A549 (cell line): Measurements from ENCODE around the gene KRT6C. TPM values are rescaled to one million over a fixed set of nuclear protein-coding genes. Genes with fewer than 3 reads are reported as not detected.

ENCODE experiments used
- ATAC-seq, 2 experiments: fragments of 200-7000 bp in 1 of 2; fragments of >200 bp in 1 of 2; cut with Nextera tagmentation in 1 of 2; cut with Tn5 transposase in 1 of 2; 3 replicates each; pipeline versions ENCODE4 v1.8.0 to v1.9.1; 2018 to 2020; ENCODE audit warnings: mild to moderate bottlenecking in 1 of 2, moderate library complexity in 1 of 2
- CTCF ChIA-PET: fragments of 300-600 bp; sonication (Branson Sonifier 250); formaldehyde crosslinking; extraction: SDS; loops from one replicate; lab custom pipeline; 2021; ENCODE audit warnings: antibody characterized with exemption, inconsistent platforms; lab: Yijun Ruan, JAX
- POLR2A ChIA-PET: fragments of 350-600 bp; formaldehyde crosslinking; extraction: SDS; loops from one replicate; lab custom pipeline; 2021; ENCODE audit warnings: antibody characterized with exemption, inconsistent platforms; lab: Yijun Ruan, JAX
- DNase-seq, 2 experiments: peaks; one replicate each; pipeline versions ENCODE4 v3.0.0 to v3.0.0-alpha.2; 2011 to 2016; ENCODE audit warnings: low read depth in 1 of 2, low spot score in 1 of 2
- FAIRE-seq: peaks from 2 replicates; lab custom pipeline; 2011; peaks lifted over from hg19 to GRCh38; lab: Jason Lieb, UNC
- H3K27ac ChIP-seq, 2 experiments: fragments of >200 bp; sonication (Bioruptor Twin); formaldehyde crosslinking; 3 replicates each; pipeline ENCODE4 v1.5.1; 2016 to 2017
- H3K4me1 ChIP-seq: fragments of >200 bp; sonication (Bioruptor Twin); formaldehyde crosslinking; 3 replicates; pipeline ENCODE4 v1.6.1; 2016
- H3K4me2 ChIP-seq: fragments of >200 bp; sonication (Bioruptor Twin); formaldehyde crosslinking; 3 replicates; pipeline ENCODE4 v1.6.1; 2016
- H3K4me3 ChIP-seq: fragments of >200 bp; sonication (Bioruptor Twin); formaldehyde crosslinking; 3 replicates; pipeline ENCODE4 v1.5.1; 2016
- H3K9me3 ChIP-seq: fragments of >200 bp; sonication (Bioruptor Twin); formaldehyde crosslinking; 3 replicates; pipeline ENCODE4 v1.6.1; 2016
- BCL3 ChIP-seq: fragments of >200 bp; sonication (Bioruptor Twin); formaldehyde crosslinking; IDR thresholded peaks from 3 replicates; pipeline ENCODE4 v1.6.1; 2016
- CHD4 ChIP-seq: fragments of 200-600 bp; sonication (generic); IDR thresholded peaks from 2 replicates; pipeline ENCODE4 v1.6.1; 2016; ENCODE audit warnings: antibody characterized with exemption, mild to moderate bottlenecking, borderline replicate concordance
- CTCF ChIP-seq: fragments of >200 bp; sonication (Bioruptor Twin); formaldehyde crosslinking; IDR thresholded peaks from 3 replicates; pipeline ENCODE4 v1.5.1; 2016
- EHF ChIP-seq: fragments of 250-450 bp; sonication (Bioruptor Pico); IDR thresholded peaks from 2 replicates; pipeline ENCODE4 v1.5.0; 2020; ENCODE audit warnings: mild to moderate bottlenecking
- EHMT2 ChIP-seq: fragments of 200-600 bp; sonication (generic); IDR thresholded peaks from 2 replicates; pipeline ENCODE4 v1.6.1; 2016; ENCODE audit warnings: antibody characterized with exemption, low read depth, mild to moderate bottlenecking, moderate library complexity
- FOXS1 ChIP-seq: fragments of 250-450 bp; sonication (Bioruptor Pico); IDR thresholded peaks from 2 replicates; pipeline ENCODE4 v1.5.0; 2020; ENCODE audit warnings: mild to moderate bottlenecking, moderate library complexity
- HDAC2 ChIP-seq: fragments of 200-600 bp; sonication (generic); IDR thresholded peaks from 2 replicates; pipeline ENCODE4 v1.6.1; 2016
- HOXA7 ChIP-seq: fragments of 250-450 bp; sonication (Bioruptor Pico); IDR thresholded peaks from 2 replicates; pipeline ENCODE4 v1.5.0; 2020; ENCODE audit warnings: mild to moderate bottlenecking, moderate library complexity
- JUN ChIP-seq, 2 experiments: fragments of >200 bp; sonication (Bioruptor Twin); formaldehyde crosslinking; IDR thresholded peaks; 2 replicates in 1 of 2; 3 replicates in 1 of 2; pipeline ENCODE4 v1.6.1; 2016 to 2017
- JUNB ChIP-seq: fragments of >200 bp; sonication (Bioruptor Twin); formaldehyde crosslinking; IDR thresholded peaks from 2 replicates; pipeline ENCODE4 v1.6.1; 2016
- KDM5A ChIP-seq: fragments of 200-600 bp; sonication (generic); IDR thresholded peaks from 2 replicates; pipeline ENCODE4 v1.6.1; 2016; ENCODE audit warnings: antibody characterized with exemption, mild to moderate bottlenecking
- MAFK ChIP-seq: fragments of 450-650 bp; IDR thresholded peaks from 2 replicates; pipeline ENCODE4 v1.6.1; 2014; ENCODE audit not compliant: partially characterized antibody
- MAZ ChIP-seq: fragments of 150-350 bp; IDR thresholded peaks from 2 replicates; pipeline ENCODE4 v1.6.1; 2014; ENCODE audit warnings: antibody characterized with exemption, low read depth, low read length, borderline replicate concordance
- MYC ChIP-seq: IDR thresholded peaks from 2 replicates; pipeline ENCODE4 v1.6.1; 2012; ENCODE audit warnings: mild to moderate bottlenecking, inconsistent platforms, low read length, improper control_type of control experiment, borderline replicate concordance
- NFE2L2 ChIP-seq: fragments of 150-350 bp; conservative IDR thresholded peaks from 2 replicates; pipeline ENCODE4 v1.6.1; 2014; ENCODE audit warnings: low read length
- NR3C1 ChIP-seq: fragments of >200 bp; sonication (Bioruptor Twin); formaldehyde crosslinking; IDR thresholded peaks from 3 replicates; pipeline ENCODE4 v1.6.1; 2017
- RAD21 ChIP-seq, 2 experiments: fragments of >200 bp in 1 of 2; sonication (Bioruptor Twin) in 1 of 2; formaldehyde crosslinking in 1 of 2; IDR thresholded peaks in 1 of 2; conservative IDR thresholded peaks in 1 of 2; 2 replicates in 1 of 2; 3 replicates in 1 of 2; pipeline ENCODE4 v1.6.1; 2012 to 2018; ENCODE audit warnings: inconsistent platforms in 1 of 2
- RCOR1 ChIP-seq: fragments of 150-350 bp; IDR thresholded peaks from 2 replicates; pipeline ENCODE4 v1.6.1; 2014; ENCODE audit warnings: antibody characterized with exemption, low read length, low read depth
- ZFP36 ChIP-seq: fragments of 450-650 bp; IDR thresholded peaks from 2 replicates; pipeline ENCODE4 v1.6.1; 2014; ENCODE audit warnings: borderline replicate concordance; ENCODE audit not compliant: partially characterized antibody
- ZNF302 ChIP-seq: fragments of 250-450 bp; sonication (Bioruptor Pico); IDR thresholded peaks from 2 replicates; pipeline ENCODE4 v1.9.0; 2021; ENCODE audit warnings: inconsistent platforms, mild to moderate bottlenecking, moderate library complexity
- ZSCAN20 ChIP-seq: fragments of 250-450 bp; sonication (Bioruptor Pico); IDR thresholded peaks from 2 replicates; pipeline ENCODE4 v1.8.0; 2022; ENCODE audit warnings: mild to moderate bottlenecking, moderate library complexity
- WGBS: methylation state at CpG from one replicate; pipeline ENCODE4 v1.1.6; 2017; ENCODE audit errors: missing lambda C conversion rate; 5-methylcytosine and 5-hydroxymethylcytosine counted together
- polyA plus RNA-seq, 4 experiments: library from polyadenylated mRNA; depleted of rRNA in 3 of 4; stranded (reverse); fragments of >200 nt; fragmentation: RNase III in 1 of 4; extraction: RNeasy Plus Mini Kit Qiagen cat#74134 plus additional on column Dnase treatment in 1 of 4; gene quantifications; 2 replicates in 3 of 4; 3 replicates in 1 of 4; pipeline ENCODE4 v1.2.3, GENCODE V29; 2011 to 2017
- TF ChIP-seq, protein P1 (sequence below): fragments of >200 bp; sonication (Bioruptor Twin); formaldehyde crosslinking; IDR thresholded peaks from 2 replicates; pipeline ENCODE4 v1.6.1; 2016
- TF ChIP-seq, protein P2 (sequence below): IDR thresholded peaks from 2 replicates; pipeline ENCODE4 v1.6.1; 2012

KRT6C gene
- polyA plus RNA-seq, 2 of the 4 experiments (the other 2 are of a cell fraction): not detected

DNA sequence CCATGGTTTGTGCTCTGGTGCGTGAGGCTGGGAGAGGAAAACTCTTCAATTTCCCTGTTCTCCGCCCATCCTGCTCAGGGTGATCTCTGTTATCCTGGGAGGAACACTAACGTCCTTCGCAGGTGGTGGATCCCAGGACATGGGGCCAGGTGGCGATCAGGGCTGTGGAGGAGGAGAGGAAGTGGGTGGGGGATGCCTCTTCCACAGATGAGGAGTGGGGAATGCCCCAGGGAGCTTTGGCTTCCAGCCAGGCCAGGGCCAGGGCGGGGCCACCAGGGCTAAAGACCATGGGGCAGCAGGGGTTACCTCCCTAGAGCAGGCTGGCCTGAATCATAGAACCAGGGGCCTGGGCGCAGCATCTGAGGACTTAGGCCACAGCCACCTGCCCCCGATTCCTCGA is 36.1 kb downstream of the KRT6C start:
- POLR2A ChIA-PET: no interaction called here
- CTCF ChIA-PET: interaction anchor here (0.5 to 1.4 kb wide), 3 partner anchors 28 to 379 kb away, joined by 3 to 4 read pairs (median 3); no protein-coding TSS in a partner anchor
- Histone ChIP-seq H3K9me3 (no peaks in the 10 kb centered on the region), H3K27ac (0 out of 6 replicates have a peak overlapping the region, but pooled peaks of 1 of the 2 experiments have one; percentile 24), H3K4me2 (no peak overlapping the region), H3K4me3 (no peak overlapping the region), H3K4me1 (peaks cover 18% of the 10 kb centered on the region)
- ATAC-seq (no peak), DNase-seq (no peak), FAIRE-seq (no peak)
- 71% methylated on average over 9 of the region's 9 CpGs for WGBS
- TF ChIP-seq MYC: no peak

- Histone ChIP-seq H3K27ac (no peak overlapping the region), H3K9me3 (no peaks in the 10 kb centered on the region), H3K4me1 (peaks cover 12% of the 10 kb centered on the region), H3K4me2 (no peak overlapping the region), H3K4me3 (no peak overlapping the region)
- TF ChIP-seq RAD21 (conservative IDR thresholded peaks at IDR 0.05 in 1 of 2, IDR thresholded peaks at IDR 0.05 in 1 of 2) (no peak), CTCF (no peak), HOXA7 (CRISPR knock-in tag) (no peak), MAZ (no peak), ZNF302 (CRISPR knock-in tag) (no peak), HDAC2 (no peak), RCOR1 (no peak), MYC (no peak), JUNB (no peak), ZSCAN20 (no peak), EHMT2 (no peak), BCL3 (no peak)
- TF ChIP-seq, protein P1, sequence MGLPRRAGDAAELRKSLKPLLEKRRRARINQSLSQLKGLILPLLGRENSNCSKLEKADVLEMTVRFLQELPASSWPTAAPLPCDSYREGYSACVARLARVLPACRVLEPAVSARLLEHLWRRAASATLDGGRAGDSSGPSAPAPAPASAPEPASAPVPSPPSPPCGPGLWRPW: no peak
- TF ChIP-seq, protein P2, sequence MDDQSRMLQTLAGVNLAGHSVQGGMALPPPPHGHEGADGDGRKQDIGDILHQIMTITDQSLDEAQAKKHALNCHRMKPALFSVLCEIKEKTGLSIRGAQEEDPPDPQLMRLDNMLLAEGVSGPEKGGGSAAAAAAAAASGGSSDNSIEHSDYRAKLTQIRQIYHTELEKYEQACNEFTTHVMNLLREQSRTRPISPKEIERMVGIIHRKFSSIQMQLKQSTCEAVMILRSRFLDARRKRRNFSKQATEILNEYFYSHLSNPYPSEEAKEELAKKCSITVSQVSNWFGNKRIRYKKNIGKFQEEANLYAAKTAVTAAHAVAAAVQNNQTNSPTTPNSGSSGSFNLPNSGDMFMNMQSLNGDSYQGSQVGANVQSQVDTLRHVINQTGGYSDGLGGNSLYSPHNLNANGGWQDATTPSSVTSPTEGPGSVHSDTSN: no peak
- ATAC-seq (no peak), DNase-seq (no peak), FAIRE-seq (no peak)
- CTCF ChIA-PET: interaction anchor here (1.0 to 1.4 kb wide), 3 partner anchors 28 to 65 kb away, joined by 3 to 4 read pairs (median 3); no protein-coding TSS in a partner anchor
- POLR2A ChIA-PET: no interaction called here
- WGBS: 83% methylated on average over 9 of the region's 9 CpGs
Measured at GRCh38 chr12:52436828-52437474, 36.7 kb downstream of the KRT6C start.

- ChIA-PET POLR2A (no interaction called here), CTCF (interaction anchor here (0.6 to 1.4 kb wide), 5 partner anchors 29 to 574 kb away, joined by 3 to 4 read pairs (median 3); no protein-coding TSS in a partner anchor)
- no peak for DNase-seq
- no peak for ATAC-seq
- no peak for FAIRE-seq
- TF ChIP-seq NFE2L2: no peak
- no peak for TF ChIP-seq ZFP36
- no peak for TF ChIP-seq MAFK
- TF ChIP-seq, protein P1: no peak
- TF ChIP-seq KDM5A: no peak
- no peak for TF ChIP-seq CHD4
- TF ChIP-seq JUN (IDR thresholded peaks at IDR 0.05): no peak
- no peak for TF ChIP-seq NR3C1
- TF ChIP-seq EHF: no peak
- no peak for TF ChIP-seq MYC
- TF ChIP-seq FOXS1 (CRISPR knock-in tag): no peak
- no peak overlapping the region for H3K4me3 ChIP-seq
- no peak overlapping the region for H3K27ac ChIP-seq
- WGBS: 71% methylated on average over 9 of the region's 9 CpGs
- no peak overlapping the region for H3K4me2 ChIP-seq
- H3K4me1 ChIP-seq: peaks cover 5% of the 10 kb centered on the region
- H3K9me3 ChIP-seq: no peaks in the 10 kb centered on the region
Measured at GRCh38 chr12:52436000-52436827, 37.4 kb downstream of the KRT6C start.
